NB4 (cell line): ENCODE data around the gene TSHR.
"Not testable (repeated sequence)": the region's sequence is repeated elsewhere in the genome, so short reads cannot be mapped to it uniquely, and the experiment has no call there.

Experiments
- DNase-seq: peaks from one replicate; pipeline ENCODE4 v3.0.0; 2010; ENCODE audit warnings: low read depth
- H3K4me3 ChIP-seq: one replicate; pipeline ENCODE4 v1.5.1; 2011; ENCODE audit warnings: mild to moderate bottlenecking, low read depth, low read length, moderate library complexity
- MYC ChIP-seq: IDR thresholded peaks from 2 replicates; pipeline ENCODE4 v1.6.1; 2011; ENCODE audit warnings: low read depth, low read length
- POLR2A ChIP-seq: IDR thresholded peaks from 2 replicates; pipeline ENCODE4 v1.6.1; 2011; ENCODE audit warnings: mild to moderate bottlenecking; ENCODE audit not compliant: insufficient read length; ENCODE audit errors: extremely low read depth
- TF ChIP-seq, protein P1 (sequence below): IDR thresholded peaks from one replicate; pipeline ENCODE4 v1.5.1; 2012; ENCODE audit warnings: low read depth, low read length
- TF ChIP-seq, protein P2 (sequence below): IDR thresholded peaks from 2 replicates; pipeline ENCODE4 v1.6.1; 2011; ENCODE audit warnings: low read depth, low read length

Gene TSHR

DNA sequence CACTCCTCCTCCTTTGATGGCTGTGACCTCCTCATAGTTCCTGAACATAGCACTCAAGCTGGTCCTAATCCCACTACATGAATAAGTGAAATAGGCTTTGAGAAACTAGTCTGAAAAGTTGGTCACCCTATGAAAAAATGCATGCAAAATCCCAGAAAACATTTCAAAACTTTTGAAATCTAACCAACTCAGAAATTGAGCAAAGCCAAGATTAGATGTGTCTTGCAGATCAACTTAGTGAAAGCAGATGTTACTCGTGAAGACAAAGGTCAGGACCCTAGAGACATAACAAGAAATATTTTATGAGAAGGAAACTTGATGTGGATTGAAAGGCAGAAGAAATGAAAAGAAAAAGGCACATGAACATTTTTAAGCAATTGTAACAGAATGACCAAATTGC, 63.3 kb downstream of the TSHR start:
- no peak for TF ChIP-seq MYC
- TF ChIP-seq, protein P1, sequence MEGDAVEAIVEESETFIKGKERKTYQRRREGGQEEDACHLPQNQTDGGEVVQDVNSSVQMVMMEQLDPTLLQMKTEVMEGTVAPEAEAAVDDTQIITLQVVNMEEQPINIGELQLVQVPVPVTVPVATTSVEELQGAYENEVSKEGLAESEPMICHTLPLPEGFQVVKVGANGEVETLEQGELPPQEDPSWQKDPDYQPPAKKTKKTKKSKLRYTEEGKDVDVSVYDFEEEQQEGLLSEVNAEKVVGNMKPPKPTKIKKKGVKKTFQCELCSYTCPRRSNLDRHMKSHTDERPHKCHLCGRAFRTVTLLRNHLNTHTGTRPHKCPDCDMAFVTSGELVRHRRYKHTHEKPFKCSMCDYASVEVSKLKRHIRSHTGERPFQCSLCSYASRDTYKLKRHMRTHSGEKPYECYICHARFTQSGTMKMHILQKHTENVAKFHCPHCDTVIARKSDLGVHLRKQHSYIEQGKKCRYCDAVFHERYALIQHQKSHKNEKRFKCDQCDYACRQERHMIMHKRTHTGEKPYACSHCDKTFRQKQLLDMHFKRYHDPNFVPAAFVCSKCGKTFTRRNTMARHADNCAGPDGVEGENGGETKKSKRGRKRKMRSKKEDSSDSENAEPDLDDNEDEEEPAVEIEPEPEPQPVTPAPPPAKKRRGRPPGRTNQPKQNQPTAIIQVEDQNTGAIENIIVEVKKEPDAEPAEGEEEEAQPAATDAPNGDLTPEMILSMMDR = no peak
- no peak for TF ChIP-seq POLR2A
- TF ChIP-seq, protein P2, sequence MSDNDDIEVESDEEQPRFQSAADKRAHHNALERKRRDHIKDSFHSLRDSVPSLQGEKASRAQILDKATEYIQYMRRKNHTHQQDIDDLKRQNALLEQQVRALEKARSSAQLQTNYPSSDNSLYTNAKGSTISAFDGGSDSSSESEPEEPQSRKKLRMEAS = no peak
- no peak for DNase-seq
- no peak overlapping the region for H3K4me3 ChIP-seq

DNA sequence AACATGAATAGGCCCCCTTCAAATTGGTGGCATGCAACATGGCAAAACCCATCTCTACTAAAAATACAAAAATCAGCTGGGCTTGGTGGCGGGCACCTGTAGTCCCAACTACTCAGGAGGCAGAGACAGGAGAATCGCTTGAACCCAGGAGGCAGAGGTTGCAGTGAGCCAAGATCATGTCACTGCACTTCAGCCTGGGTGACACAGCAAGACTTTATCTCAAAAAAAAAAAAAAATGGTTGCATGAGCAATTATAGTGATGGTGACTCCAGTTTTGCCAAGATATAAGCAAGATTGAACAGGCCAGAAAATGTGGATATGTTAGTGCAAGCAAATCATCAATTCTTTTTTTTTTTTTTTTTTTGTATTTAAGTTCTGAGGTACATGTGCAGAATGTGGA, 63.7 kb downstream of the TSHR start:
- H3K4me3 ChIP-seq = not testable (repeated sequence)

DNA sequence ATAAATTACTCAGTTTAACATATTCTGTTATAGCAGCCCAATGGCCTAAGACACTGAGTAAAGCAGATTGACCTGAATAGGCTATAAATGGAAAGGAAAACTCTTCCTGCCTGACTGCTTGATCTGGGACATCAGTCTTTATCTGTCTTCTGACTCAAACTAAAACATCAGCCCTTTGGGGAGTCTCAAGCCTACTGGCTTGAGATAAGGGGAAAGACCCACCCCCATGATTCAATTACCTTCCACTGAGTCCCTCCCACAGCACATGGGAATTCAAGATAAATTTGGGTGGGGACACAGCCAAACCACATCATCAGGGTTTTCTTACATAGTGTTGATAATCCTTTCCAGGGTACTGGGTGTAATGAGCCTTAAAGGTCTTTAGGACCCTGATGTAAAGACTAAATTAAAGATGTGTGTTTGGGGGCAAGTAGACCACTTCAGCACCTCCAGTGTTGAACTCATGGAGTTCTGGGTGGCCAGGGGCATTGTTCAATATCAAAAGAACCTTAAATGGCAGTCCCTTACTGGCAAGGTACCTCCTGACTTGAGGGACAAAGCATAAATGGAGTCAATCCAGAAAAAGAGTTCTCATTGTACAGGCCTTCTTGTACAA, 67.8 kb downstream of the TSHR start:
- TF ChIP-seq MYC = no peak
- TF ChIP-seq, protein P1 = no peak
- TF ChIP-seq, protein P2 = no peak
- no peak overlapping the region for H3K4me3 ChIP-seq
- no peak for DNase-seq

More for the DNA sequence above, 63.7 kb downstream of the TSHR start:
- not testable (repeated sequence) for DNase-seq

DNA sequence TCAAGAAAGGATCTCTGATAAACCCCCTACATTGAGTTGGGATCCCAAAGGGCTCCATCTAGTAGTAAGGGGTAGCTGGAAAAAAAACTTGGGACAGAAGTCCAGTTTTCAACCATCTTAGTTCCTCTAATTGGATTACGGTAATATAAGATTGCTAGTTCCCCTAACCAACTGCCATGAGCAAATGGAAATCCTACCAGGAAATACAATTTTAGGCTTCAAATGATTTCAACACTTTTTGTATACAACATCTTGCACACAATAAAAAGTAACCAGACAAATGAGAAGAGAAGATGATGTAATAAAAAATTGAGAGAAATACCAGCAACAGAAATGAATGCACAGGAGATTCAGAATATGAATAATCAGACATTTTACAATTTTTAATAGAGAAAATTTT, 73.0 kb downstream of the TSHR start:
- H3K4me3 ChIP-seq = no peak overlapping the region
- TF ChIP-seq, protein P1 = no peak
- TF ChIP-seq, protein P2 = no peak
- TF ChIP-seq POLR2A = no peak
- no peak for TF ChIP-seq MYC
- no peak for DNase-seq

DNA sequence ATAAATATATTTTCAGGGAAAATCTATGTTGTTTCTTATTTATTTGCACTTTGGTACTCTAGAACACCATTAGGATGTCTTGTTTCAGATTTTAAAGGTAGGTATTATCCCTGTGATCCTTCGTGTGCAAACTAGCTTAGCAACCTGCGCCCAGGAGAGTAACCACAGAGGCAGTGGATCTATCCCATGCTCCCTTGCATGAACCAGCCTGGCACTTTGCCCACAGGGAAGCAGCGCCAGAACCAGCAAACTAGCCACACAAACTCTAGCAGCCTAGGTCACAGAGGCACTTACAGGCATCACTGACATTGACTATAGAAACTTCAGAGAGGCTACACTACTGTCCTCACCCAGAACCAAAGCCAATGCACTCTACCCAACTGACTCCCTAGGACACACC, 76.1 kb downstream of the TSHR start:
- no peak overlapping the region for H3K4me3 ChIP-seq
- no peak for DNase-seq
- TF ChIP-seq, protein P1 = no peak
- TF ChIP-seq MYC (no peak), POLR2A (no peak)
- TF ChIP-seq, protein P2 = no peak

DNA sequence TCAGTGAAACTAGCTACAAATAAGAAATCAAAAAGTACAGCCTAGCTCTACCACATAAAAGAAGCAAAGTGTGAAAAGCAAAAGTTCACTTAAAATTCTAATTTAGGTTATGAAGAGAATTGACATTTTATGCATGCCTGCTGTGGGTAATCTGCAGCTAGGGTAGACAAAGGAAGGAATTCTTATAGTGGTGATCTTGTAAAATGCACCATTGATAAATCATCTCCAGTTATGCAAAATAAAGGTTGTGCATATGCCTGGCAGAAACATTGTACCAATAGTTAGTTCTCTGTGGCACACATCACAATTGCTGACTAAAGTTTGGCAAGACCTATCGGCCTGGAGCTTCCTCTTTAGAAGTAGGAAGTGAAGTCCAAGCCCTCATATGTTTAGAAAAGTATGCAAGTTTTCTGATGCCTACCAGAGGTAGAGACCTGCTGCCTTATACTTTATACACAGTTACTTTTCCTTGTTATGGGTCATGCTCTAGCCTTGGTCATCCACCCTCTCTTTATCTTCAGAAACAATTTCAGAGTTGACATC, 78.3 kb downstream of the TSHR start:
- TF ChIP-seq, protein P2 = no peak
- TF ChIP-seq, protein P1 = no peak
- TF ChIP-seq MYC (no peak), POLR2A (no peak)
- DNase-seq = peak; percentile 60
- H3K4me3 ChIP-seq = no peak overlapping the region
